Neural crest cell (in vitro differentiated cells): ENCODE results near the gene DPPA4. TPM values are rescaled to one million over a fixed set of nuclear protein-coding genes. Genes with fewer than 3 reads are reported as not detected.
"Not testable (repeated sequence)": the region's sequence is repeated elsewhere in the genome, so short reads cannot be mapped to it uniquely, and the experiment has no call there.

Experiments
- DNase-seq: peaks from one replicate; pipeline ENCODE4 v3.0.0; 2021; ENCODE audit warnings: low read depth, mixed read lengths, low spot score
- H3K27ac Mint-ChIP-seq: one replicate; pipeline ENCODE4 v1.8.0; 2021; ENCODE audit warnings: mild to moderate bottlenecking, mixed read lengths; ENCODE audit not compliant: unreplicated experiment
- H3K27me3 Mint-ChIP-seq: 2 replicates; pipeline ENCODE4 v1.8.0; 2021; ENCODE audit warnings: low read depth, mild to moderate bottlenecking, mixed read lengths
- H3K36me3 Mint-ChIP-seq: 2 replicates; pipeline ENCODE4 v1.8.0; 2021; ENCODE audit warnings: low read depth, mild to moderate bottlenecking, mixed read lengths
- H3K4me1 Mint-ChIP-seq: 2 replicates; pipeline ENCODE4 v1.8.0; 2021; ENCODE audit warnings: mixed read lengths
- H3K4me3 Mint-ChIP-seq: one replicate; pipeline ENCODE4 v1.8.0; 2021; ENCODE audit warnings: mild to moderate bottlenecking, mixed read lengths
- H3K9me3 Mint-ChIP-seq: 2 replicates; pipeline ENCODE4 v1.8.0; 2021; ENCODE audit warnings: mixed read lengths
- CTCF ChIP-seq: fragments of 200-600 bp; sonication (generic); conservative IDR thresholded peaks from 2 replicates; pipeline ENCODE4 v1.5.0; 2021; ENCODE audit warnings: antibody characterized with exemption, mild to moderate bottlenecking
- total RNA-seq: library from RNA; stranded (reverse); gene quantifications from 2 replicates; pipeline ENCODE4 v1.2.1, GENCODE V29; 2021

The DPPA4 gene
- total RNA-seq, 1 donor from 2014 or later = 155 TPM

GRCh38 chr3:109373933-109374332 is 36.6 kb upstream of the DPPA4 start:
- Mint-ChIP-seq H3K4me1 (no peaks in the 10 kb centered on the region), H3K27ac (no peak overlapping the region), H3K4me3 (no peak overlapping the region), H3K9me3 (no peaks in the 10 kb centered on the region), H3K27me3 (no peaks in the 10 kb centered on the region), H3K36me3 (no peaks in the 10 kb centered on the region)
- DNase-seq = no peak
- no peak for TF ChIP-seq CTCF

GRCh38 chr3:109372639-109373038 is 35.3 kb upstream of the DPPA4 start:
- no peak overlapping the region for H3K4me3 Mint-ChIP-seq
- H3K4me1 Mint-ChIP-seq = no peaks in the 10 kb centered on the region
- no peak for TF ChIP-seq CTCF
- no peaks in the 10 kb centered on the region for H3K36me3 Mint-ChIP-seq
- no peak overlapping the region for H3K27ac Mint-ChIP-seq
- no peaks in the 10 kb centered on the region for H3K27me3 Mint-ChIP-seq
- H3K9me3 Mint-ChIP-seq = no peaks in the 10 kb centered on the region
- DNase-seq = no peak

GRCh38 chr3:109369510-109369909 is 32.2 kb upstream of the DPPA4 start:
- no peaks in the 10 kb centered on the region for H3K27me3 Mint-ChIP-seq
- no peak overlapping the region for H3K27ac Mint-ChIP-seq
- H3K4me1 Mint-ChIP-seq = no peaks in the 10 kb centered on the region
- no peak for TF ChIP-seq CTCF
- no peak for DNase-seq
- no peaks in the 10 kb centered on the region for H3K9me3 Mint-ChIP-seq
- H3K36me3 Mint-ChIP-seq = no peaks in the 10 kb centered on the region
- no peak overlapping the region for H3K4me3 Mint-ChIP-seq

GRCh38 chr3:109364088-109364487 is 26.7 kb upstream of the DPPA4 start:
- Mint-ChIP-seq H3K27ac (no peak overlapping the region), H3K4me1 (no peaks in the 10 kb centered on the region), H3K27me3 (no peaks in the 10 kb centered on the region), H3K36me3 (no peaks in the 10 kb centered on the region), H3K9me3 (no peaks in the 10 kb centered on the region), H3K4me3 (no peak overlapping the region)
- no peak for TF ChIP-seq CTCF
- DNase-seq = no peak

GRCh38 chr3:109363634-109364033 is 26.3 kb upstream of the DPPA4 start:
- Mint-ChIP-seq H3K9me3 (no peaks in the 10 kb centered on the region), H3K27me3 (no peaks in the 10 kb centered on the region), H3K4me3 (no peak overlapping the region), H3K4me1 (no peaks in the 10 kb centered on the region), H3K27ac (no peak overlapping the region), H3K36me3 (no peaks in the 10 kb centered on the region)
- DNase-seq = no peak
- TF ChIP-seq CTCF = no peak

- TF ChIP-seq CTCF = no peak
- H3K4me1 Mint-ChIP-seq = no peaks in the 10 kb centered on the region
- no peaks in the 10 kb centered on the region for H3K36me3 Mint-ChIP-seq
- H3K9me3 Mint-ChIP-seq = no peaks in the 10 kb centered on the region
- no peaks in the 10 kb centered on the region for H3K27me3 Mint-ChIP-seq
- no peak overlapping the region for H3K4me3 Mint-ChIP-seq
- no peak for DNase-seq
- H3K27ac Mint-ChIP-seq = no peak overlapping the region
Observed at GRCh38 chr3:109362823-109363222, 25.5 kb upstream of the DPPA4 start.

- H3K9me3 Mint-ChIP-seq, DNase-seq, H3K27me3 Mint-ChIP-seq, H3K36me3 Mint-ChIP-seq, H3K27ac Mint-ChIP-seq, H3K4me3 Mint-ChIP-seq: not testable (repeated sequence)
- peaks cover 36% of the 10 kb centered on the region for H3K4me1 Mint-ChIP-seq
Observed at GRCh38 chr3:109358809-109359208, 21.5 kb upstream of the DPPA4 start.
